Gastroesophageal sphincter (tissue), 4 donors: ENCODE measurements around the gene NKD2. TPM values are rescaled to one million over a fixed set of nuclear protein-coding genes. Genes with fewer than 3 reads are reported as not detected.

Source experiments
- ATAC-seq: fragments of 150-250 bp; one replicate; pipeline ENCODE4 v1.9.1; 2016; ENCODE audit warnings: mild to moderate bottlenecking, moderate library complexity
- H3K27ac ChIP-seq, 4 donors: fragments of 200-600 bp; sonication (generic) in 3 of 4; 1 replicate in 3 of 4; 2 replicates in 1 of 4; pipeline ENCODE4 v1.5.1; 2016 to 2019
- H3K27me3 ChIP-seq: fragments of 200-600 bp; sonication (generic); one replicate; pipeline ENCODE4 v1.5.1; 2019
- H3K36me3 ChIP-seq, 2 donors: fragments of 200-600 bp; sonication (generic); one replicate each; pipeline ENCODE4 v1.5.1; 2019; ENCODE audit warnings: control low read depth in 1 of 2
- H3K4me1 ChIP-seq, 3 donors: fragments of 200-600 bp; sonication (generic); 1 replicate in 2 of 3; 2 replicates in 1 of 3; pipeline ENCODE4 v1.5.1; 2016 to 2019; ENCODE audit warnings: control low read depth in 2 of 3
- H3K4me3 ChIP-seq, 2 donors: fragments of 200-600 bp; sonication (generic); one replicate each; pipeline ENCODE4 v1.5.1; 2019; ENCODE audit warnings: mild to moderate bottlenecking in 1 of 2, moderate library complexity in 1 of 2
- H3K9me3 ChIP-seq, 3 donors: fragments of 200-600 bp; sonication (generic); one replicate each; pipeline ENCODE4 v1.5.1; 2017 to 2019; ENCODE audit warnings: control low read depth in 2 of 3
- EP300 ChIP-seq: sonication (generic); formaldehyde crosslinking; IDR thresholded peaks from one replicate; pipeline ENCODE4 v1.6.1; 2017; ENCODE audit warnings: antibody characterized with exemption, mild to moderate bottlenecking
- POLR2A ChIP-seq, 2 donors: fragments of 450-650 bp; IDR thresholded peaks; one replicate each; pipeline ENCODE4 v1.6.1; 2017; ENCODE audit warnings: antibody characterized with exemption in 2 of 2, mild to moderate bottlenecking in 2 of 2, moderate library complexity in 1 of 2
- POLR2AphosphoS5 ChIP-seq: sonication (generic); formaldehyde crosslinking; IDR thresholded peaks from one replicate; pipeline ENCODE4 v1.6.1; 2017; ENCODE audit warnings: antibody characterized with exemption
- WGBS, 2 donors: methylation state at CpG; one replicate each; pipeline ENCODE4 v1.1.5; 2018; ENCODE audit warnings: low coverage in 1 of 2; 5-methylcytosine and 5-hydroxymethylcytosine counted together
- total RNA-seq, 4 donors: library from RNA; depleted of rRNA; stranded (reverse); fragments of >200 nt; gene quantifications; one replicate each; pipeline ENCODE4 v1.1.0, GENCODE V29; 2016
- TF ChIP-seq, protein P1 (sequence below), 4 experiments: fragments of 200-600 bp in 2 of 4; fragments of 450-650 bp in 2 of 4; sonication (generic) in 1 of 4; IDR thresholded peaks; one replicate each; pipeline ENCODE4 v1.5.1; 2017 to 2019; ENCODE audit warnings: antibody characterized with exemption in 4 of 4, mild to moderate bottlenecking in 2 of 4, moderate library complexity in 2 of 4

NKD2 gene
- total RNA-seq, 4 donors from 2014 or later = 1.8 to 6.1 (median 1.9) TPM

DNA sequence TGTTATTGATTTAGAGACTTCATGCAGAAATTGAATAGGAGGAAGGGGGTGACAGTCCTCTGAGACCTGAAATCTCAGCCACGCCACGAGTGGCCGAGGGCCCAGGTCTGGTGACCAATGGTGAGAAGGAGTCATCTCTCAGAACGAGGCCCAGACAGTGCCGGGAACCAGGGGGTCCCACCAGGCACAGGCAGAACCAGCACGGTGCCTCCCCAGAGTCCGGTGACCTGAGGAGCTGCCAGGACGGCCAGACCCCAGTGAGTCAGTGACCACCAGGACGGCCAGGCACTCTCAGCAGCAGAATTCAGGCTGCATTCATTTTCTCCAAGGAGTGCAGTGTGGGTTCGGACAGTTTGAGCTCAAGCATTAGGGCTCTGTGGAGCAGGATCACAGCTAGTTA, 43.8 kb upstream of the NKD2 start:
- TF ChIP-seq POLR2A (IDR thresholded peaks at IDR 0.05) (no peak), POLR2AphosphoS5 (no peak)
- TF ChIP-seq, protein P1, sequence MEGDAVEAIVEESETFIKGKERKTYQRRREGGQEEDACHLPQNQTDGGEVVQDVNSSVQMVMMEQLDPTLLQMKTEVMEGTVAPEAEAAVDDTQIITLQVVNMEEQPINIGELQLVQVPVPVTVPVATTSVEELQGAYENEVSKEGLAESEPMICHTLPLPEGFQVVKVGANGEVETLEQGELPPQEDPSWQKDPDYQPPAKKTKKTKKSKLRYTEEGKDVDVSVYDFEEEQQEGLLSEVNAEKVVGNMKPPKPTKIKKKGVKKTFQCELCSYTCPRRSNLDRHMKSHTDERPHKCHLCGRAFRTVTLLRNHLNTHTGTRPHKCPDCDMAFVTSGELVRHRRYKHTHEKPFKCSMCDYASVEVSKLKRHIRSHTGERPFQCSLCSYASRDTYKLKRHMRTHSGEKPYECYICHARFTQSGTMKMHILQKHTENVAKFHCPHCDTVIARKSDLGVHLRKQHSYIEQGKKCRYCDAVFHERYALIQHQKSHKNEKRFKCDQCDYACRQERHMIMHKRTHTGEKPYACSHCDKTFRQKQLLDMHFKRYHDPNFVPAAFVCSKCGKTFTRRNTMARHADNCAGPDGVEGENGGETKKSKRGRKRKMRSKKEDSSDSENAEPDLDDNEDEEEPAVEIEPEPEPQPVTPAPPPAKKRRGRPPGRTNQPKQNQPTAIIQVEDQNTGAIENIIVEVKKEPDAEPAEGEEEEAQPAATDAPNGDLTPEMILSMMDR (IDR thresholded peaks at IDR 0.05) = no peak
- WGBS, 2 donors = 40 to 80% methylated on average over 1 of the region's 10 CpGs
- no peak for ATAC-seq

DNA sequence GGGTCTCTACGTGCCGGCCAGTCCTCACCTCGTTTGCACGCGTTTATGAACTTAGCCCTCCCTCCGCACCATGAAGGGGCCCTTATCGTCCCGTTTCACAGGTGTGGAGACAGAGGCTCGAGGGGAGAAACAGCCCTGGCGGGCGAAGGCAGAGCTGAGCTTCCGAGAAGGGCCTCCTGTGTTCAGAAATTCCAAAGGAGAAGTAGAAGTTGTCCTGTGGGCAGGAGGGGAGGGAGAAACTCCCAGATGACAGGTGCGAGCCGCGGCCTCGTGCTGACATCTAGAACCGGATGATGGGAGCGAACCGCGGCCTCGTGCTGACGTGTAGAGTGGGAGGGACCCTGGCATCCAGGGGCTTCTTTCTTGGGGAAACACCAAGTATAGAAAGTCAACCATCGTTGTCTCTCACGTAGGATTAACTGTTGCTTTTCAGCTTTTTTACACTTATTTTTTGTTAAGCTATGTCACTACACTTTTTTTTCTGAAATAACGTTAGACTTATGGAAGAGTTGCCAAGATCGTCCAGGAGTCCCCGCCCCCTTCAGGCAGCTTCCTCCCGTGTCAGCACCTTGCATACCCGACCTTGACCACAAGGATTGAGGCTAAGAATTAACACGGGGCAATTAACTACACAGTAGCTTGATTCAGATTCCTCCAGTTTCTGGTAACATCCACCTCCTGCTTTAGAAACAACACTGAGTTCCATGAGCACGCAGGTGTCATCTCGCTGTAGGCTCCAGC, 42.8 kb upstream of the NKD2 start:
- WGBS, 2 donors = 75 to 82% methylated on average over 15 to 26 of the region's 32 CpGs
- H3K9me3 ChIP-seq = no peaks in the 10 kb centered on the region
- peaks cover 0 to 21% (median 0%) of the 10 kb centered on the region in 3 donors for H3K4me1 ChIP-seq
- no peak overlapping the region for H3K4me3 ChIP-seq
- no peak for ATAC-seq
- H3K36me3 ChIP-seq = no peaks in the 10 kb centered on the region
- no peak overlapping the region for H3K27ac ChIP-seq
- H3K27me3 ChIP-seq = peaks cover 11% of the 10 kb centered on the region
- TF ChIP-seq EP300 (no peak), POLR2AphosphoS5 (no peak), POLR2A (IDR thresholded peaks at IDR 0.05) (no peak)
- TF ChIP-seq, protein P1 (IDR thresholded peaks at IDR 0.05) = no peak

More for the DNA sequence above, 43.8 kb upstream of the NKD2 start:
- H3K27me3 ChIP-seq = peaks cover 11% of the 10 kb centered on the region
- no peaks in the 10 kb centered on the region for H3K9me3 ChIP-seq
- H3K4me1 ChIP-seq = peaks cover 0 to 25% (median 0%) of the 10 kb centered on the region in 3 donors
- no peak overlapping the region for H3K4me3 ChIP-seq
- no peak overlapping the region for H3K27ac ChIP-seq
- no peaks in the 10 kb centered on the region for H3K36me3 ChIP-seq

GRCh38 chr5:966345-966710, 42.3 kb upstream of the NKD2 start:
- Histone ChIP-seq H3K36me3 (no peaks in the 10 kb centered on the region), H3K4me3 (no peak overlapping the region), H3K9me3 (no peaks in the 10 kb centered on the region), H3K4me1 (peaks cover 0 to 16% (median 0%) of the 10 kb centered on the region in 3 donors), H3K27me3 (peaks cover 11% of the 10 kb centered on the region), H3K27ac (no peak overlapping the region)
- TF ChIP-seq, protein P1 (IDR thresholded peaks at IDR 0.05) = no peak
- TF ChIP-seq POLR2AphosphoS5 (no peak), EP300 (no peak), POLR2A (IDR thresholded peaks at IDR 0.05) (no peak)
- 73 to 79% methylated on average over 7 to 8 of the region's 9 CpGs for WGBS, 2 donors
- ATAC-seq = no peak

- WGBS, 2 donors = 100% methylated on average over 6 of the region's 6 CpGs; no CpG with 5 or more reads in 1 of the 2 donors
- TF ChIP-seq, protein P1 (IDR thresholded peaks at IDR 0.05) = no peak
Observed at GRCh38 chr5:966941-967340, 41.7 kb upstream of the NKD2 start.

GRCh38 chr5:968881-969280, 39.7 kb upstream of the NKD2 start:
- peaks cover 11% of the 10 kb centered on the region for H3K27me3 ChIP-seq
- 39 to 66% methylated on average over 5 to 6 of the region's 6 CpGs for WGBS, 2 donors
- no peak for TF ChIP-seq POLR2AphosphoS5
- TF ChIP-seq, protein P1 (IDR thresholded peaks at IDR 0.05) = no peak
- no peak for TF ChIP-seq POLR2A (IDR thresholded peaks at IDR 0.05)
- TF ChIP-seq EP300 = no peak
- no peaks in the 10 kb centered on the region for H3K36me3 ChIP-seq
- H3K9me3 ChIP-seq = no peaks in the 10 kb centered on the region
- H3K27ac ChIP-seq = no peak overlapping the region
- no peak for ATAC-seq
- H3K4me1 ChIP-seq = peaks cover 0 to 16% (median 0%) of the 10 kb centered on the region in 3 donors
- no peak overlapping the region for H3K4me3 ChIP-seq

More at GRCh38 chr5:966941-967340, 41.7 kb upstream of the NKD2 start:
- H3K4me3 ChIP-seq = no peak overlapping the region
- H3K9me3 ChIP-seq = no peaks in the 10 kb centered on the region
- no peak for ATAC-seq
- peaks cover 0 to 16% (median 0%) of the 10 kb centered on the region in 3 donors for H3K4me1 ChIP-seq
- peaks cover 11% of the 10 kb centered on the region for H3K27me3 ChIP-seq
- H3K27ac ChIP-seq = no peak overlapping the region
- H3K36me3 ChIP-seq = no peaks in the 10 kb centered on the region
